ENCODE measurements around the gene MRC2. TPM values are rescaled to one million over a fixed set of nuclear protein-coding genes. Genes with fewer than 3 reads are reported as not detected.

The MRC2 gene
- total and polyA plus RNA-seq, 9 of the 15 experiments (the other 6 are each of a cell fraction or from before 2014, with no cell fraction given): 0.28 to 11.5 (median 6.6) TPM

GRCh38 chr17:62597920-62598319 lies 29.6 kb upstream of the MRC2 start:
- BruUV-seq (replicated peaks): no TSS peak
- in situ Hi-C loops (cut with MboI): no loop called here

More at GRCh38 chr17:62597920-62598319, 29.6 kb upstream of the MRC2 start:
- Histone ChIP-seq H3K36me3 (ENCODE audit: control insufficient read depth, insufficient read depth, low read length) (peaks cover 77% of the 10 kb centered on the region), H3K4me3 (no peak overlapping the region), H3K4me2 (ENCODE audit: insufficient read depth, low read length) (no peak overlapping the region), H3K9ac (ENCODE audit: insufficient read depth in 1 of 2, low read depth in 2 of 2, low read length in 2 of 2) (no peak overlapping the region), H3K27me3 (ENCODE audit: control insufficient read depth in 2 of 2, insufficient read depth in 2 of 2, low read length in 2 of 2) (no peaks in the 10 kb centered on the region), H3K79me2 (ENCODE audit: control insufficient read depth, insufficient read depth, low read length) (no peaks in the 10 kb centered on the region), H3K9me1 (ENCODE audit: control insufficient read depth, insufficient read depth, low read length) (no peaks in the 10 kb centered on the region), H3K4me1 (replicated peaks in 1 of 2; ENCODE audit: control insufficient read depth in 2 of 2, insufficient read depth in 2 of 2, low read length in 2 of 2) (no peaks in the 10 kb centered on the region), H3K27ac (ENCODE audit: extremely low read depth, low read depth, low read length) (no peak overlapping the region), H3K9me3 (replicated peaks; ENCODE audit: control insufficient read depth, insufficient read depth, low read depth, low read length) (peaks cover 11% of the 10 kb centered on the region), H2AFZ (ENCODE audit: low read depth, low read length) (no peak overlapping the region), H4K20me1 (replicated peaks; ENCODE audit: control insufficient read depth, insufficient read depth, low read length) (no peaks in the 10 kb centered on the region)
- POLR2A ChIA-PET: interaction anchor here (1.1 kb wide), 1 partner anchor 16 kb away, joined by 3 read pairs; no protein-coding TSS in a partner anchor
- FAIRE-seq (no peak), DNase-seq (ENCODE audit: extremely low read depth in 1 of 4, low spot score in 3 of 4) (no peak), ATAC-seq (no peak)
- intact Hi-C loops (cut with micrococcal nuclease): no loop called here
- CTCF ChIA-PET (ENCODE audit: low intra/inter-chr PET ratio): no interaction called here
- TF ChIP-seq ZNF133 (CRISPR knock-in tag; IDR thresholded peaks at IDR 0.05) (no peak), ZNF740 (CRISPR knock-in tag; IDR thresholded peaks at IDR 0.05) (no peak), ZNF740 (tag; IDR thresholded peaks at IDR 0.05) (no peak), HDAC8 (tag; IDR thresholded peaks at IDR 0.05) (no peak), RFX1 (IDR thresholded peaks at IDR 0.05) (no peak)
- 89% methylated on average over 2 of the region's 2 CpGs for WGBS (ENCODE audit: insufficient coverage, low coverage, missing lambda C conversion rate)

Measured in K562 (cell line).